ENCODE measurements around the gene CTSK.
"Not testable (repeated sequence)": the region's sequence is repeated elsewhere in the genome, so short reads cannot be mapped to it uniquely, and the experiment has no call there.

Gene CTSK

DNA sequence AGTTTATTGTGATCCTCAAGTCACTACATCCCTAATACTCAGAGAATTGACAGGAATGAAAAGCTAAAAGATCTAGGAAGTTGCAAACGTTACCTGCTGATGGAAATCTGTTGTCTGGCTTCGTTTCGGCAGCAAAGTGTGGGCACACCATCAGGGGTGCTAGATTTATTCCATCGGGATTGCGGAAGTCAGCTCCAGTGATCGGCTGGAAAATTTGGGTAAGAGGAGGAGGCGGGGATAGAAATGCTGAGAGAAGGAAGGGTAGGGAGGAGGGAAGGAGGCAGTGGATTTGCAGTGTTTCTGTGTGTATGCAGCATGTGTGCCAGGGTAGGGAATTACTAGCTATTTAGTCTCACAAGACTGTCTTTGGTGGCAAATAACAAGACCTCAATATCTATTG is at the start of gene CTSK:
Gene CTSK, minus strand, starts transcription at position 140 of the 400 bp plus-strand sequence. CDS start 1,455 bp downstream, outside the sequence.
- peak within 1 kb of the TSS; percentile 53 for H3K4me3 ChIP-seq (replicated peaks; ENCODE audit: low read depth, low read length)
- no peak for DNase-seq (ENCODE audit: extremely low read depth, low read depth)
- TF ChIP-seq, protein P1, sequence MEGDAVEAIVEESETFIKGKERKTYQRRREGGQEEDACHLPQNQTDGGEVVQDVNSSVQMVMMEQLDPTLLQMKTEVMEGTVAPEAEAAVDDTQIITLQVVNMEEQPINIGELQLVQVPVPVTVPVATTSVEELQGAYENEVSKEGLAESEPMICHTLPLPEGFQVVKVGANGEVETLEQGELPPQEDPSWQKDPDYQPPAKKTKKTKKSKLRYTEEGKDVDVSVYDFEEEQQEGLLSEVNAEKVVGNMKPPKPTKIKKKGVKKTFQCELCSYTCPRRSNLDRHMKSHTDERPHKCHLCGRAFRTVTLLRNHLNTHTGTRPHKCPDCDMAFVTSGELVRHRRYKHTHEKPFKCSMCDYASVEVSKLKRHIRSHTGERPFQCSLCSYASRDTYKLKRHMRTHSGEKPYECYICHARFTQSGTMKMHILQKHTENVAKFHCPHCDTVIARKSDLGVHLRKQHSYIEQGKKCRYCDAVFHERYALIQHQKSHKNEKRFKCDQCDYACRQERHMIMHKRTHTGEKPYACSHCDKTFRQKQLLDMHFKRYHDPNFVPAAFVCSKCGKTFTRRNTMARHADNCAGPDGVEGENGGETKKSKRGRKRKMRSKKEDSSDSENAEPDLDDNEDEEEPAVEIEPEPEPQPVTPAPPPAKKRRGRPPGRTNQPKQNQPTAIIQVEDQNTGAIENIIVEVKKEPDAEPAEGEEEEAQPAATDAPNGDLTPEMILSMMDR (IDR thresholded peaks at IDR 0.05; ENCODE audit: low read depth, low read length, missing control alignments): no peak

GRCh38 chr1:150852734-150853133 is 44.7 kb upstream of the CTSK start:
- DNase-seq (ENCODE audit: extremely low read depth, low read depth); H3K4me3 ChIP-seq (replicated peaks; ENCODE audit: low read depth, low read length): not testable (repeated sequence)

- H3K4me3 ChIP-seq (replicated peaks; ENCODE audit: low read depth, low read length): not testable (repeated sequence)
These were observed 42.8 kb upstream of the CTSK start for GRCh38 chr1:150850801-150851362.

GRCh38 chr1:150846473-150847146 is 38.5 kb upstream of the CTSK start:
- no peak overlapping the region for H3K4me3 ChIP-seq (replicated peaks; ENCODE audit: low read depth, low read length)
- no peak for DNase-seq (ENCODE audit: extremely low read depth, low read depth)
- TF ChIP-seq, protein P1 (IDR thresholded peaks at IDR 0.05; ENCODE audit: low read depth, low read length, missing control alignments): no peak

More at GRCh38 chr1:150850801-150851362, 42.8 kb upstream of the CTSK start:
- not testable (repeated sequence) for DNase-seq (ENCODE audit: extremely low read depth, low read depth)

GRCh38 chr1:150843474-150843873 is 35.4 kb upstream of the CTSK start:
- DNase-seq (ENCODE audit: extremely low read depth, low read depth): no peak
- TF ChIP-seq, protein P1 (IDR thresholded peaks at IDR 0.05; ENCODE audit: low read depth, low read length, missing control alignments): no peak
- no peak overlapping the region for H3K4me3 ChIP-seq (replicated peaks; ENCODE audit: low read depth, low read length)

GRCh38 chr1:150842964-150843363 is 34.9 kb upstream of the CTSK start:
- no peak for DNase-seq (ENCODE audit: extremely low read depth, low read depth)
- H3K4me3 ChIP-seq (replicated peaks; ENCODE audit: low read depth, low read length): no peak overlapping the region
- TF ChIP-seq, protein P1 (IDR thresholded peaks at IDR 0.05; ENCODE audit: low read depth, low read length, missing control alignments): no peak

GRCh38 chr1:150842343-150842742 is 34.3 kb upstream of the CTSK start:
- no peak overlapping the region for H3K4me3 ChIP-seq (replicated peaks; ENCODE audit: low read depth, low read length)
- DNase-seq (ENCODE audit: extremely low read depth, low read depth): no peak
- TF ChIP-seq, protein P1 (IDR thresholded peaks at IDR 0.05; ENCODE audit: low read depth, low read length, missing control alignments): no peak

- DNase-seq (ENCODE audit: extremely low read depth, low read depth): no peak
- H3K4me3 ChIP-seq (replicated peaks; ENCODE audit: low read depth, low read length): no peak overlapping the region
These were observed 33.6 kb upstream of the CTSK start for GRCh38 chr1:150841626-150842025.

GRCh38 chr1:150840850-150841249 is 32.8 kb upstream of the CTSK start:
- DNase-seq (ENCODE audit: extremely low read depth, low read depth); H3K4me3 ChIP-seq (replicated peaks; ENCODE audit: low read depth, low read length): not testable (repeated sequence)

More at GRCh38 chr1:150841626-150842025, 33.6 kb upstream of the CTSK start:
- TF ChIP-seq, protein P1 (IDR thresholded peaks at IDR 0.05; ENCODE audit: low read depth, low read length, missing control alignments): no peak

All from HFF-Myc (cell line).